ENCODE data around the gene AP5B1.

AP5B1 gene

DNA sequence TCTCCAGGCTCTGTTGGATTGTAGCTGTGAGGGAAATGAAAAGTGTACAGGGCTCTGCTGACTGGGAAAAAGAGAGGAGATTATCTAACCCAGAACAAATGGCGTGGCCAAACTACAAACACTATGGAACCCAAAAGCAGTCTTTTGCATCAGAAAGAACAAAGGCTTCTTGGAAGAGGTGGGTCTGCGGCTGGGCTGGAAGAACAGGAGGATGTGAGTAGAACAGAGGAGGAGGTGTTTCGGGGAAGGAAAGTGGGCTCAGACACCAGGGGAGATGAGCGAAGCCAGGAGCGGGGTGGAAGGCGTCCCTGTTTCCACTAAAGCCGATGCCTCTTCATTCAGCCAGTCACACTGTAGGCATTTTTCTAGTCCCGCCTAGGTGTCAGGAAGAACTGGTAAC is 18.1 kb upstream of the AP5B1 start:
- no peak for DNase-seq

DNA sequence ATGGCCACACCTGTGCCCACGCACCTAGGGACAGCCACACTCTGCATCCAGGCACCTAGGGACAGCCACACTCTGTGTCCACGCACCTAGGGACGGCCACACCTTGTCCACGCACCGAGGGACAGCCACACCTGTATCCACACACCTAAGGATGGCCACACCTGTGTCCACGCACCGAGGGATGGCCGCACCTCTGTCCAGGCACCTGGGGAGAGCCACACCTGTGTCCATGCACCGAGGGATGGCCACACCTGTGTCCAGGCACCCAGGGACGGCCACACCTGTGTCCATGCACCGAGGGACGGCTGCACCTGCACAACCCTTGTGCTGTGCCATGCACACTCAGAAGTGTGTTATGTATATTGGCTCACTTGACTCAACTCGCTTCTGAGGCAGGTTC is 16.9 kb upstream of the AP5B1 start:
- DNase-seq = no peak

GRCh38 chr11:65796726-65797601 is 16.2 kb upstream of the AP5B1 start:
- no peak for DNase-seq

DNA sequence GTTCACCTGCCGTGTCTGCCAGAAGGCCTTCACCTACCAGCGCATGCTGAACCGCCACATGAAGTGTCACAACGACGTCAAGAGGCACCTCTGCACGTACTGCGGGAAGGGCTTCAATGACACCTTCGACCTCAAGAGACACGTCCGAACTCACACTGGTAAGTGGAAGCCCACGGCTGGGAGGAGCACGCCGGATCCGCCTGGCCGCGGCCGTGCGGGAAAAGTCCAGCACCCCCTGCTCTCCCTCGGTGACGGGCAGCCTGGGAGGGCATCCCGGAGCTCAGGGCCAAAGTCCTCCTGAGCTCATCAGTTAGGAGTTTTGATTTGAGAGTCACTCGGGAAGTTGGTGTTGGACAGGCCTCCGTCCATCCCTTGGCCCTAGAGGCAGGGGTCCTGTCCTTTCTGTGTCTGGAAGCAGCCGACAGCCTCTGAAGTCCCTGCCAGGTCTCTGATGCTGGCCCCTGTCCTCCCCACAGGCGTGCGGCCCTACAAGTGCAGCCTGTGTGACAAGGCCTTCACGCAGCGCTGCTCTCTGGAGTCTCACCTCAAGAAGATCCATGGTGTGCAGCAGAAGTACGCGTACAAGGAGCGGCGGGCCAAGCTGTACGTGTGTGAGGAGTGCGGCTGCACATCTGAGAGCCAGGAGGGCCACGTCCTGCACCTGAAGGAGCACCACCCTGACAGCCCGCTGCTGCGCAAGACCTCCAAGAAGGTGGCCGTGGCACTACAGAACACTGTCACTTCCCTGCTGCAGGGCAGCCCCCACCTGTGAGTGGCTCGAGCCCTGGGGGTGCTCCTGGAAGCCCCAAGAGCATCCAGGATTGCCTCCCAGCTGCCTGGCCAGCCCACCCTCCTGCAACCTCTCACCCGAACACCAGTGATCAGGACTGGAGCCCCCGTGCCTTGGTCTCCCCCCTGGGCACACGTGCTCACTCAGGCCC is 14.1 kb upstream of the AP5B1 start:
- no peak for DNase-seq

- no peak for DNase-seq
These were observed 13.0 kb upstream of the AP5B1 start for GRCh38 chr11:65793625-65794400.

GRCh38 chr11:65793144-65793581 is 12.4 kb upstream of the AP5B1 start:
- no peak for DNase-seq

GRCh38 chr11:65792456-65792855 is 11.7 kb upstream of the AP5B1 start:
- DNase-seq = no peak

GRCh38 chr11:65791719-65792213 is 11.0 kb upstream of the AP5B1 start:
- no peak for DNase-seq

DNA sequence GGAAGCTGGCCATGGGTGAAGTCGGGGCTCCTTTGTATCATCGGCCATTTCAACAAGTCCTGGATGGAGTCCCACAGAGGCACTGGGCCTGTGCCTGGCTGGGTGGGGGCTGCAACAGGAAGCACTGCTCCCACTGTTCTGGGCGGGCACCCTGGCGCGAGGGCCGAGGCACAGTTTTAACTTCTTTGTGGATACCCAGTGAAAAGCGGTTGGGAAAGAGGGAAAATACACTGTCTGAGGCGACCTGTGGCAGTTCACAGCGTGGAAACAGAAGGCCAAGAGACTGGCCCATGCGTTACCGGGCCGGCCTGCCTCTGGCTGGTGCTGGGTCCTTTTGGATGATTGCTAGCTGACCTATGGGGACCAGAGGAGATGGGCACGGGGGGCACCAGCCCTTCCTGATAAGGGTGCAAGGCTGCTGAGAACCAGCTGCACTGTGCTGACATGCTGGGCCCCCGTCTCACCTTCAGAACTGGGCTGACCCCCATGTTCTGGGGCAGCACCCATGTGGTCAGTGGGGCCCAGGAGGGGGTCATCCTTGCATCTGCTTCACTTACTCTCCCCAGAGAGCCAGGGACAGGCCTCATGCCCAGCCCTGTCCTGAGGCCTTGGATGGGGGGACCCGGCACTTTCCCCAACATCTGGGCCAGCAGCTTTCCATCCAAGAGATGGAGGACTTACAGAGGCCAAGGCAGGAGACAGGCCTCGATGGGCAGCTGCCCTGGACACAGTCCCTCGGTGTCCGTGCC is 10.3 kb upstream of the AP5B1 start:
- DNase-seq = no peak

DNA sequence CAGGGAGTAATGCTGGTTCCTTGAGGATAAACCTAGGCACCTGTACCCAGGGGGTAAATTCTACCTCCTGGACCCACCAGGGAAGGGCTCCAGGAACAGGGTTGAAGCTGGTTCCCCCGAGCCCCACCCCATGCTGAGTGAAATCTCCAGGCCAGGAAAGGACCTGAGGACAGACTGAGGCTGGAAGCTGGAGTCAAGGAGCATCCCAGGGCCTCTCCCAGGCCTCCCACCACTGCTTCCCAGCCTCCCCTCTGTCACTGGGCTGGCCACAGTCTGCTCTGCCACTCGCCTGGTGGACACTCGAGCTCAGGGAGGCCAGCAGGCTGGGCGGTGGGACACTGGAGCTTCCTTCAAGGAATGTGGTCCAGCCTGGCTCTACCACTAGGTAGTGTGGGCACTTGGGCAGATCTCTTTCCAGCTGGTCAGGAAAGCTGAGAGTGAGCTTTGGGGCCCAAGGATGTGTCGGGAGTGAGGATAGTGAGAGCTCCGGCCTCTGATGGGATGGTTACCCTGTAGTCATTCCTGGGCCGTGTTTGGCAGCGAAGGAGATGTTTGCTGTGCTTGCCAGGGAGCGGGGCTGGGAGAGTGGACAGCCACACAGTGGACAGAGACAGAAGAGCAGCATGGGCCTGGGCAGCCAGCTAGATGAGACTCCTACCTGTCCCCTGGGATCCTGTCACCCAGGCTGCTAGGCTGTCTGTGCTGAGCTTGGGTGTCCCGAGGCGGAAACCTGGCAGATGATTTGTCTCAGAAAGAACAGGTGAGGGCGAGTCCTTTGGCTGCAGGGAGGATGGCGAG is 9.5 kb upstream of the AP5B1 start:
- no peak for DNase-seq

DNA sequence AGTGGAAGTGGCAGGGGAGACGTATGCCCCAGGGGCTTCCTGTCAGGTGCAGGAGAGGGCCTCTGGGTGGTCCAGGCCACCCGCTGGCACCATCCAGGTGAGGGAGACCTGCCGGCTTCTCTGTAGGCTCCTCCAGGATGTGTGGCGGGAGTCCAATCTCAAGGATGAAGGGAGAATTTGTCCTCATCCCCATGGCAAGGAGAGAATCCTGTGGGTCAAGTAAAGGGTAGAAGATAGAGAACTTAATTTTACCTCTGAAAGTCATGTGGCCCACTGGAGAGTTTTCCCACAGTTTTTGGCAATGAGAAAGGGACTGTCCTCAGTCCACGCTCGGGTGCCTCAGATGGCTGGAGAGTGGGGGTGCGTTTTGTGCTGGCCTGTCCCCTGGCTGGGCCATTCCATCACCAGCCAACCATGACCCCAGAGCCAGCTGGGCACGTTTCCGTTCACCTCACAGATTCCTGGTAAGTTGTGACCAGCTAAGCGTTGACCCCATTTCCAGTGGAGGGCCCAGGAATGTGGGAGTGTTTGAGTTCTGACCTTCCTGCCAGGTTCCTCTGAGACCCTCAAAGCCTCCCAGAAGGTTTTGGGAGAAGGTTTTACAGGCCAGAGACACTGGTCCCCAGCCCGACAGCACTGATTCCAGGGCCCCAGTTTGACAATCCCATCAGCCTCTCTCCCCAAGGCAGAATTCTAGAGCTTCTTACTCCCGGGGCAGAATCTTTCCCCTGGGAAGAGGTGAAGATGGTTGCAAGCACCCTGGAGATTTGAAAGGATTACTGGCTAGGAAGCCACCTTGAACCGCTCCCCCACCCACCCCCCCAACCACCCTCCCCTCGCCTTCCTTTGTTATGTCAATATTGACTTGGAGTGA is 8.7 kb upstream of the AP5B1 start:
- no peak for DNase-seq

DNA sequence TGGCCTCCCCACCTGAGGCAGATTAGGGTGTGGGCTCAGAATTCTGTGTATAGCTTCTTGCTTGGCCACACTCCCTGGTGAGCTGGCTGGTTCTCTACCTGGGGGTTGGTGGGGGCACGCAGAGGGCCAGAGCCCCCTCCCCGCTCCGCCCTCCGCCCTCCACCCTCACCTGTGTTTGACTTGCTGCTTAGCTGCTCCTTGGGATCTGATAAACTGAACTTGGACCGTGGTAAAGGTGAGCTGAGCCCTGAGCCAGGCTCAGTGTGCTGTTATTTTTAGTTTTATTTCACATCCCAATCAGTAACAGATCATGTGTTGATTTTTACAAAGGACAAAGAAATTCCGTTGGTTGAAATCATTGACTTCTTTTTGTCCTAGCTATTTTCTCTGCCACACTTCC is 8.0 kb upstream of the AP5B1 start:
- DNase-seq = no peak

- no peak for DNase-seq
These were observed 7.2 kb upstream of the AP5B1 start for GRCh38 chr11:65787649-65788622.

- DNase-seq = no peak
These were observed 6.2 kb upstream of the AP5B1 start, which contains the start of gene OVOL1 for GRCh38 chr11:65786786-65787636. Gene OVOL1, plus strand, starts transcription at chr11:65787063. Its CDS starts 311 bp downstream, at chr11:65787374.

DNA sequence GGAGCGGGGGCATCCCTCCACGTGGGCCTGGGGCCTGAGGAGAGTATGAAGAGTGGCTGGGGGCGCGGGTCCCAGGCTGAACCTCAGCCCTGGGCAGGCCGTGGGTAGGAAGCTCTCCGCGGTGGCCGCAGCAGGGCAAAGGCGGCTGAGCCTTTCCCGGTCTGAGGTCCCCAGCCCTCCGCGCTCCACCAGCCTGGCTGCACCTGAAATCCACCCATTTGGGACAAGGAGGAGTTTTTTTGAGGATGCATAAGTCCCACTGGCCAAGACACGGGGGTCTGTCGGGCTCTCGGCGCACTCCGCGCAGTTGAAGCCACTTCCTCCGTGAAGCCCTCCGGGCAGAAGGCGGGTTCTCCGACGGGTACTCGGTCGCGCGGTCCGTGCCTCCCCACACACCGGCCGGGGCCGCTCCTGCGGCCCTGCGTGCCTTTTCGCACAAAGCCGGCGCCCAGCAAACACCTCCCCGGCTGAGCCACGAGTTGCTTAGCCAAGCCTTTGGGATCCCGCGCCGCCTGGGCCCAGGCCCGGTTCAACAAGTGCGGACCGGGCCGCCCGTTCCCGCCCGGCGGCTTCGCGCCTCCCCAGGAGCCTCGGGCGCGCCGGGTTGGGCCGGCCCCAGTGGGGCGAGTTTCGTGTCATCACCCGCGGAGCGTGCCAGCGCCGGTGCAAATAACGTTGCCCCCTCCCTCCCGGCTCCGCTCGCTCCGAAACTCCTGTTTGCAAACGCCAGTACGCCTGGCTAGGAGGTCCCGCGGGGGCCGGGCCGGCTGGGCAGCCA is 5.4 kb upstream of the AP5B1 start:
- no peak for DNase-seq

- no peak for DNase-seq
These were observed 4.7 kb upstream of the AP5B1 start for GRCh38 chr11:65785319-65786007.
